NCI-H2029 (cell line): ENCODE results near the gene CCSAP.
A peak's percentile ranks its signal among the peaks of the same experiment; 100 is the strongest.
"Not testable (repeated sequence)": the region's sequence is repeated elsewhere in the genome, so short reads cannot be mapped to it uniquely, and the experiment has no call there.

Experiments used
- DNase-seq: peaks from one replicate; lab custom pipeline; 2025; lab: John Stamatoyannopoulos, UW

CCSAP gene

GRCh38 chr1:229325853-229326487 is 16.9 kb downstream of the CCSAP start:
- peak; percentile 29 for DNase-seq

GRCh38 chr1:229325401-229325800 is 17.4 kb downstream of the CCSAP start:
- DNase-seq, result no peak

- no peak for DNase-seq
Observed at GRCh38 chr1:229323885-229324553, 18.8 kb downstream of the CCSAP start.

DNA sequence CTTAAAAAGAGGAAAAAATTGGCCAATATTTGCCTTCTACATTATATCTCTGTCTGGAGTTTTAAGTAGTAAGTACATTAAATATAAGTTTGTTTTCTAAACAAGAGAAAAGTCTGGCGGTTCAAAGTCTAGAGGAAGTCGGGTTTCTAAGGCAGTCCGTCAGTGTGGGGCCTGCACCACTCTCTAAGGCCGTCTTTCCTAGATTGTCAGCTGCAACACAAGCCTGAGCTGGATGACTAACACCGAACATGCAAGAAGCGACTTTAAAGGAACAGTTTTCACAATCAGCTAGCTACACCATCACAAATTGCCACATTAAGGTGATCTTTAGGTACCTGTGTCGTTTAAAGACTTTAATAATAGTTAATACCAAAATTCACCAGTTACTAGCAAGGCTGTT is 19.6 kb downstream of the CCSAP start:
- DNase-seq, result no peak

GRCh38 chr1:229319487-229319886 is 23.4 kb downstream of the CCSAP start:
- no peak for DNase-seq

DNA sequence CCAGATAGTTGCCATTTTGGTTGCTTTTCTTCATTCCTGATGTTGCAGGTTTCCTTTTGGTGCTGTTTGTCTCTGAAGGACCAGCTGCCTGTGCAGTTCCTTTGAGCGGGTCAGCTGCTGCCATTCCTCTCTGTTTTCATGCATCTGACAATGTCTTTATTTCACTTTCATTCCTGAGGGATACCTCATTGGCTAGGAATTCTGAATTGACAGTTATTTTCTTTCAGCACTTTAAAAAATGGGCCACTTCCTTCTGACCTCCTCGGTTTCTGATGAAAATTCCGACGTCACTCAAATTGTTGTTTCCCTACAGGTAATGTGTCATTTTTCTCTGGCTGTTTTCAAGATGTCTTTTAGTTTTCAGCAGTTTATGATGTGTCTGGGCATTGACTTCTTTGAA is 24.8 kb downstream of the CCSAP start:
- no peak for DNase-seq

GRCh38 chr1:229316166-229316565 is 26.7 kb downstream of the CCSAP start:
- no peak for DNase-seq

DNA sequence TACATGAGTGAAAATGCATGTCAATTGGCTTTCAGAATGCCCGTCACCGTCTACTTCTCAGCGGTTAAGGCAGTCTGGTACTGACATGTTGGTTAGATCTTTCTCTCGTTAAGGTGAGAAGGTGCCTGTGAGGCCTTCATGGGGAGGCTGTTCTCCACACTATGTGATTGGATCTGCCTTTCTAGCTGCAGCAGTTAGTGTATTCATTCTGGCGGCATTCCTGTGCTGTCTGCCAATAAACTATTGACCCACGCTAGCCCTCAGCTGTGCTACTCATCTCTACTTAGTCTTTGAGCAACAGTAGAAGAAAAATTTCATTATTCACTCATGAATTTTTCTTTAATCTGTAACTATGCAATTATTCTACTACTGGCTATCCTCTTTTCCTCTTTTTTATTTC is 32.0 kb downstream of the CCSAP start:
- DNase-seq, result no peak

DNA sequence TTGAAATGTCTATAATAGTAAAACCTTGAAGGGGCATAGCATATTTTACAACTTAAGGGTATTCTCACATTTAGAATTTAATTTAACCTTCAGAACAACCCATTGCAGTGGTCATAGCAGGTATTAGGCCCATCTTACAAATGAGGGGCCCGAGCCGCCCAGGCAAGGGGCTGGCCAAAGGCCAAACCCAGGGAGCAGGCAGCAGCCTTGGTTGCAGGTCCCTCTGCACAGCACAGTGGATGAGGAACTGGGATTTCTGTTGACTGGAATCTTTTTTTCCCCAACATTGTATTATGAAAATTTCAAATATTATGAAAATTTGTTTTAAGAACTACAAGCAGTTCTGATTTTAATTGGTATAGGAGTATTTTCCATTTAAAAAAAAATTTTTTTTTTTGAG is 33.2 kb downstream of the CCSAP start:
- no peak for DNase-seq

- no peak for DNase-seq
Observed at GRCh38 chr1:229309074-229309473, 33.8 kb downstream of the CCSAP start.

DNA sequence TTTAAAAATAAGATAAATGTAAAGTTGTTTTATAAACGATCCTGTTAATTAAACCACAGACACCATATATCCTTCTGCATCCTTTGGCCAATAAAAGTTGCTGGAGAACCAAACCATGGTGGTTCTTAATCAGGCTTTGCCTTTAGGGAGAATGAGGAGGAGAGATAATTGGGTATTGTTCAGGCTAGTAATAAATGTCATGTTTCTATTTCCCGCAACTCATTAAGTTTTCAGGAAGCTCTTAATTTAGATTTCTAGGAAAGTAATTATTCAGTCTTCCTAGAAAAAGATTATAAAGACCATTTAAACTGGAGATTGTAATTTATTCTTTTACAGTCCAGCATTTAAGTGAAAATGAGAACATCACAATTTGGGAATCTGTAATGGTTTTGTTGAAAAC is 37.5 kb downstream of the CCSAP start:
- DNase-seq, result no peak

DNA sequence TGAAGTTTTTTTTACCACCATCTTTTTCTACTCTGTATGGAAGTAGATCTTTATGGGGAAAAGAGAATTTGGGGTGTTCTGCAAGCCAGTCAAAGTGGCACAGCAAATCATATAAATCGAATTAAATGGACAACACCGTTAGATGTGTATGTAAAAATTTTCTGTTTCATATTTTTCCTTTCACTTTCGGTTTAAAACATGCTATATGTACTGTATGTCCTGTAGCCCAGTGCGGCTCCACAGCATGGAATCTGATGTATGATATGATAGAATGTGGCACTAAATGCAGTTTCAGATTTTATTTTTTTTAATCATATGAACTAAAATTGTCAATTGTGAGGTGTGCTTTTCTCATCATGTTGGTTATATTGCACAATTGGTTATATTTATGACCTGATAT is 39.0 kb downstream of the CCSAP start:
- no peak for DNase-seq

DNA sequence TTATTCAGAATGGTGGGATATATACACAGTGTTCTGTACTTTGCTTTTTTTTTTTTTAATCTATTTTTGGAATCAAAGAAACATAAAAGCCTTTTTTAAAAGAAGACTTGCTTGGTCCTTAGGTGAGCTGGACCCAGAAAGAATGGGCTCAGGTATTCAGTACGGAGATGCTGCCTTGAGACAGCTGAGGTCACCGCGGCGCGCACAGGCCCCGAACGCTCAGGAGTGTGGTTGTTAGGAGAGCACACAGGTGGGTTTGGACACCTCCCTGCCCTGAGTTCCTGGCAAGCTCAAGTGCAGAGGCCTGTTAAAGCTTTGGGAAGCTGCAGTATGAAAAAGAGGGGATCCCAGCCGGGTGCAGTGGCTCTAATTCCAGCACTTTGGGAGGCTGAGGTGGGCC is 40.1 kb downstream of the CCSAP start:
- DNase-seq, result no peak

DNA sequence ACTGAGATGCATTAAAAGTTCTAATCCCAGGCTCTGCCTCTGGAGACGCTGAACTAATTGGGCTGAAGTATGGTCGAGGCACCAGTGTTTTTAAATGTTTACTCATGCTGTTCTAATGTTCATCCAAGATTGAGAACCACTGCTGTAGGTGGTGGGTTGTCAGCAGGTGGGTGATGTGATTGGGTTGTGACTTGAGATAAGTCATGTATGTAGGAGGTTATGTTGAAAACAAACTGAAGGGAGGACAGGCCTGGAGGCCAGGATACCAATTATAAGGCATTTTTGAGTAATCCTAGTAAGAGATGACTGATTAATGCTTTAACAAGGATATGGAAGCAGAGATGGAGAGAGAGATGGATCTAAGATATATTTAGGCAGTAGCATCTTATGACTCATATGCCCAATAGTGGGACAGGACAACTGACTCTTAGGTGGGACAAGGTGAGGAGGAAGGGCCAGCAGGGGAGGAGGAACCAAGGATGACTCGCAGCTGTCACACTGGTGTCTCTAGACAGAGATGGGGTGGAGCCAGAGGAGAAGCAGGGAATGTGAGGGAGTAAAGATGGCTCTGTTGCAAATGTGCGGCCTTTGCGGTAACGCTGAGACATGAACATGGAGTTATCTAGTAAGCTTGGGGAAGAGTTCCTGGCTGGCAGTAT is 42.6 kb downstream of the CCSAP start:
- no peak for DNase-seq

- no peak for DNase-seq
Observed at GRCh38 chr1:229298887-229299503, 43.9 kb downstream of the CCSAP start.

- no peak for DNase-seq
Observed at GRCh38 chr1:229298420-229298819, 44.4 kb downstream of the CCSAP start.

GRCh38 chr1:229297746-229298145 is 45.1 kb downstream of the CCSAP start:
- DNase-seq, result no peak

- no peak for DNase-seq
Observed at GRCh38 chr1:229296541-229296941, 46.3 kb downstream of the CCSAP start.

- DNase-seq, result no peak
Observed at GRCh38 chr1:229295745-229296144, 47.1 kb downstream of the CCSAP start.

DNA sequence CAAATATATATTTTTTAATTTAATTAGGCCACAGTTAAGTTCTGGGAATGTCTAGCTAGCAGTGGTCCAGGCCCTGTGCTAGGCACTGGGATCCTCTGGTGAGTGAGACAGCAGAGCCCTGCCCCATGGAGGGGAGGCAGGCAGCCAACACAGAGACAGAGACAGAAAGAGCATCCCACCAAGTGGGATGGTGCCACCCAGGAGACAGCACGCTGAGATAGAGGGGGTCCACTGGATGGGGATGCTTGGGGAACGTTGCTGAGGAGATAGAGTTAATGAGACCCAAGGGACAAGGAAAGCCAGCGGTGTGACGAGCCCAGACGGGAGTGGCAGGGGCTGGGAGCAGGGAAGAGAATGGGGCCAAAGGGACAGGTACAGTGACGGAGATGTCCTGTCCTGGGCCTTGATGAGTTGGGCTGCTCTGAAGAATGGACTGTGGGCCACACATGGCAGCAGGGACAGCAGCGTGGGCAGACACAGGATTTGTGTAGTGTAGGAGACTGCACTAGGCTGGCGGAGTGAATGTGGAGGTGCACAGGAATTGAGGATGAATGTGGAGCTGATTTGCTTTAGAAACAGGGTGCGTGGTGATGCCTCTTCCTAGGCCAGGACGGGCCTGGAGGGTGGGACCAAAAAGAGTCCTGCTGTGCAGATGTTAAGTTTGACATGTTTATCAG is 49.2 kb downstream of the CCSAP start:
- no peak for DNase-seq

- not testable (repeated sequence) for DNase-seq
Observed at GRCh38 chr1:229291686-229292085, 51.2 kb downstream of the CCSAP start.

GRCh38 chr1:229288516-229288915 is 54.3 kb downstream of the CCSAP start:
- DNase-seq, result no peak

GRCh38 chr1:229287267-229287666 is 55.6 kb downstream of the CCSAP start:
- no peak for DNase-seq
